IgD-negative memory B cell (primary cell): ENCODE data around the gene GJB1. TPM values are rescaled to one million over a fixed set of nuclear protein-coding genes. Genes with fewer than 3 reads are reported as not detected.

Source experiments
- H3K27ac Mint-ChIP-seq, 3 donors: one replicate each; pipeline ENCODE4 v1.8.0; 2020 to 2022; ENCODE audit warnings: mild to moderate bottlenecking in 3 of 3, mixed read lengths in 3 of 3, moderate library complexity in 1 of 3
- H3K27me3 Mint-ChIP-seq: one replicate; pipeline ENCODE4 v1.8.0; 2021; ENCODE audit warnings: mixed read lengths
- H3K36me3 Mint-ChIP-seq: one replicate; pipeline ENCODE4 v1.8.0; 2020; ENCODE audit warnings: mild to moderate bottlenecking, mixed read lengths
- H3K4me1 Mint-ChIP-seq, 3 donors: one replicate each; pipeline ENCODE4 v1.8.0; 2020 to 2022; ENCODE audit warnings: mixed read lengths in 3 of 3, mild to moderate bottlenecking in 1 of 3
- H3K4me3 Mint-ChIP-seq, 4 donors: one replicate each; pipeline ENCODE4 v1.8.0; 2020 to 2022; ENCODE audit warnings: mild to moderate bottlenecking in 4 of 4, mixed read lengths in 4 of 4, moderate library complexity in 3 of 4
- H3K9me3 Mint-ChIP-seq, 3 donors: one replicate each; pipeline ENCODE4 v1.8.0; 2020 to 2021; ENCODE audit warnings: mixed read lengths in 3 of 3, mild to moderate bottlenecking in 1 of 3
- polyA plus RNA-seq: library from polyadenylated mRNA; unstranded; fragments of 300-500 nt; fragmentation: Illumina TruSeq; gene quantifications from one replicate; pipeline ENCODE4 v1.2.3, GENCODE V29; 2021

The GJB1 gene
- polyA plus RNA-seq, 1 donor from 2014 or later: not detected

- H3K36me3 Mint-ChIP-seq: no peaks in the 10 kb centered on the region
- H3K27me3 Mint-ChIP-seq: peaks cover 5% of the 10 kb centered on the region
- no peak overlapping the region for H3K4me3 Mint-ChIP-seq
- peaks cover 0 to 4% (median 1%) of the 10 kb centered on the region in 3 donors for H3K4me1 Mint-ChIP-seq
- no peak overlapping the region for H3K27ac Mint-ChIP-seq
- H3K9me3 Mint-ChIP-seq: no peaks in the 10 kb centered on the region
These were observed 4.5 kb downstream of the GJB1 start for GRCh38 chrX:71227370-71228062.

- peaks cover 1% of the 10 kb centered on the region for H3K27me3 Mint-ChIP-seq
- H3K27ac Mint-ChIP-seq: no peak overlapping the region
- peaks cover 0 to 4% (median 1%) of the 10 kb centered on the region in 3 donors for H3K4me1 Mint-ChIP-seq
- H3K36me3 Mint-ChIP-seq: no peaks in the 10 kb centered on the region
- no peak overlapping the region for H3K4me3 Mint-ChIP-seq
- no peaks in the 10 kb centered on the region for H3K9me3 Mint-ChIP-seq
These were observed 5.1 kb downstream of the GJB1 start for GRCh38 chrX:71228063-71228642.

GRCh38 chrX:71235482-71235881 lies 12.5 kb downstream of the GJB1 start:
- H3K4me1 Mint-ChIP-seq: peaks cover 0 to 7% (median 4%) of the 10 kb centered on the region in 3 donors
- H3K27me3 Mint-ChIP-seq: peaks cover 2% of the 10 kb centered on the region
- no peak overlapping the region for H3K27ac Mint-ChIP-seq
- no peak overlapping the region for H3K4me3 Mint-ChIP-seq
- no peaks in the 10 kb centered on the region for H3K9me3 Mint-ChIP-seq
- peaks cover 3% of the 10 kb centered on the region for H3K36me3 Mint-ChIP-seq

DNA sequence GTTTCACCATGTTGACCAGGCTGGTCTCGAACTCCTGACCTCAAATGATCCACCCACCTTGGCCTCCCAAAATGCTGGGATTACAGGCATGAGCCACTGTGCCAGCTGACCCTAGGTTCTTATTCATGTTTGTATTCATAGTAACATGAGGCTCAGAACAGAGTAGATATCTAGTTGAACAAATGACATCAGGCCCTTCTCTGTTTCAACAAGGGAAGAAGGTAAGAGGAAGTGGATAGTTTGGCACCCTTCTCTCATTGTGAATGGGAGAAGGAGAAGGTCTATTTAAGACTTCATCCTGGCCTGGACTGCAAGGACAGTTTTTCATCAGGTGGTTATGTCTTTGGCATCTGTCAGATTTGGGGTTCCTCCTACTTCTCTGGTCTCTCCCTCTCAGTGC lies 13.8 kb downstream of the GJB1 start:
- Mint-ChIP-seq H3K9me3 (no peaks in the 10 kb centered on the region), H3K27me3 (peaks cover 2% of the 10 kb centered on the region), H3K27ac (no peak overlapping the region), H3K36me3 (peaks cover 3% of the 10 kb centered on the region), H3K4me1 (peaks cover 0 to 4% (median 3%) of the 10 kb centered on the region in 3 donors), H3K4me3 (no peak overlapping the region)

- H3K36me3 Mint-ChIP-seq: peaks cover 2% of the 10 kb centered on the region
- H3K27me3 Mint-ChIP-seq: peaks cover 2% of the 10 kb centered on the region
- no peak overlapping the region for H3K27ac Mint-ChIP-seq
- no peaks in the 10 kb centered on the region for H3K9me3 Mint-ChIP-seq
- H3K4me1 Mint-ChIP-seq: peaks cover 0 to 2% (median 2%) of the 10 kb centered on the region in 3 donors
- no peak overlapping the region for H3K4me3 Mint-ChIP-seq
These were observed 16.8 kb downstream of the GJB1 start for GRCh38 chrX:71239781-71240180.

- Mint-ChIP-seq H3K9me3 (no peaks in the 10 kb centered on the region), H3K36me3 (peaks cover 6% of the 10 kb centered on the region), H3K4me3 (no peak overlapping the region), H3K27me3 (peaks cover 2% of the 10 kb centered on the region), H3K4me1 (peaks cover 0 to 2% (median 0%) of the 10 kb centered on the region in 3 donors), H3K27ac (no peak overlapping the region)
These were observed 18.3 kb downstream of the GJB1 start for GRCh38 chrX:71241301-71241700.

DNA sequence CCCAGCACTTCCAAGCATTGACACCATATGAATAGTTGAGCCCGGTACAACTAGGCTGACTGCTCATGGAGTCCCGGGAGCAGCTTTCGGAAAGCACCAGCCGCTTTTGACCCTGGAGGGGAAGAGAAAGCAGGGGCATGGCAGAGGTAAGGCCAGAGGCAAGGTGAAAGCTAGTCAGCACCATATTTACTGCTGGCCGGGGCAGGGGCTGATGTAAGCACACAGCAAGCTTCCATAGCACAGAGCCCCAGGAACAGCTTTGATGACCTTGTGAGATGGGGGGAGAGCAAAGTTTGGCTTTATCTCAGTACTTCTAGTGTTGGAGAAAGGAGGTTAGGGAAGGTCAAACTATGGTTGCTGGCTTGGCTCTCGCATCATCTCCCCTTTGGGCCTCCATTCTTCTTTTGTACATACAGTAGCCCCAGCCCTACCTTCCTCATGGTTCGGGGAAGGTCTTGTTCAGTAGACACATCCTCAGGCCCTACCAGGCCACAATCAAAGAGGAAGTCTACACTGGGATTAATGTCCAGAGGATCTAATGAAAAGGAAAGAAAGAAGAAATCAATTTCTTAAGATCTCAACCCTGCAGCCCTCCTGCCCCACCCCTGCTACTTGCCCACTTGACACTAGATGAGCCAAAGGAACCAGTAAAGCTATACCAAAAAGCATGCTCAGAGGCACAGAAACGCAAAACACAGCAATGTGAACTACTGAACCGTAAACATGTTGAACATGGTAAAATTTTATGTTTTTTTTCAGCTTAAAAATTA lies 21.5 kb downstream of the GJB1 start:
- Mint-ChIP-seq H3K27me3 (no peaks in the 10 kb centered on the region), H3K36me3 (peaks cover 5% of the 10 kb centered on the region), H3K27ac (no peak overlapping the region), H3K4me3 (no peak overlapping the region), H3K9me3 (no peaks in the 10 kb centered on the region), H3K4me1 (no peaks in the 10 kb centered on the region)

DNA sequence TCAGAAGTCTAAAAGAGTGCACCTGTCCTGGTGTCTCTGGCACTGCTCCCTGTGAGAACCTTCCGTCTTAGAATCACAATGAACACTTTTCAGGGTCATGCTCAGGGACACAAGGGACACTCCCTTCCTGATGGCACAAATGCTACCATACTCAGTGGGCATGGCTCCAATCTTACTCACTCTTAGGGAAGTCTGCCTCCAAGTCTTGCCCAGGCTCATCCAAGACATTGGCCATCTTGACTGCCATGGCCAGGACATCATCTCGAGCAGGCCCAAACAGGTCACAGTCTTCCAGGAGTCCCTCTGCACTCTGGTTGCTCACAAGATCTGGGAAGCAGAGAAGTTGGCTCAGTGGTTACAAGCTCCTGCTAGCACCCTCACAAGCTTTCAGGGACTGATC lies 22.1 kb downstream of the GJB1 start:
- Mint-ChIP-seq H3K4me1 (no peaks in the 10 kb centered on the region), H3K27me3 (no peaks in the 10 kb centered on the region), H3K36me3 (peaks cover 5% of the 10 kb centered on the region), H3K9me3 (no peaks in the 10 kb centered on the region), H3K4me3 (no peak overlapping the region), H3K27ac (no peak overlapping the region)

GRCh38 chrX:71250841-71251240 lies 27.8 kb downstream of the GJB1 start:
- peaks cover 1 to 14% (median 4%) of the 10 kb centered on the region in 3 donors for H3K4me1 Mint-ChIP-seq
- H3K9me3 Mint-ChIP-seq: no peaks in the 10 kb centered on the region
- peaks cover 1% of the 10 kb centered on the region for H3K36me3 Mint-ChIP-seq
- no peaks in the 10 kb centered on the region for H3K27me3 Mint-ChIP-seq
- H3K27ac Mint-ChIP-seq: peak overlapping the region in 1 of 3 donors; percentile 50
- no peak overlapping the region for H3K4me3 Mint-ChIP-seq

DNA sequence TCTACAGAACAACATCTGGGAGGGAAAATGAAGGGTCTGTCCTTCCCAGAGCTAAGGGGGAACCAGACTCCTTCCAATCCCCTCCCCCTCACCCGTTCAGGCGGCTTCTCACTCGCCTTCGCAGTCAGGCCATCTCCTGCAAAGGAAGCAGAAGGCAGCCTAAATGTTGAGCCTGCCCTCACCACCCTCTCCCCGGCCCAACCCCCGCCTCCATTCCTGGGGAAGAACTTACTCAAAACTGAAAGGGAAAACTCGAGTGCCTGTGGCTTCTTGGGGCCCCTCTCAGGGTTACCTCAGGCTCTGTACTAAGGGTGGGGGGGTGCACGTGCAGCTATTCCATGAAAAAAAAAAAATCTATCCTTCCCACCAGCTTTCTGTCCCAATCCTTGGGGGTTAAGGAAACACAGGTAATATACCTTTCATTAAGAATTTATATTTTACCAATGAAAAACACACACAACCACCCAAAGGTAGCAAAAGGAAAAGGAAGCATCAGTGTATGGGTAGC lies 28.5 kb downstream of the GJB1 start:
- Mint-ChIP-seq H3K27me3 (no peaks in the 10 kb centered on the region), H3K4me3 (peak overlapping the region in 2 of 4 donors; percentile 50 to 80), H3K4me1 (peaks cover 1 to 16% (median 4%) of the 10 kb centered on the region in 3 donors), H3K27ac (no peak overlapping the region), H3K36me3 (peaks cover 1% of the 10 kb centered on the region), H3K9me3 (no peaks in the 10 kb centered on the region)

GRCh38 chrX:71252221-71252620 lies 29.2 kb downstream of the GJB1 start:
- Mint-ChIP-seq H3K9me3 (no peaks in the 10 kb centered on the region), H3K27ac (no peak overlapping the region), H3K27me3 (no peaks in the 10 kb centered on the region), H3K4me1 (peaks cover 1 to 16% (median 4%) of the 10 kb centered on the region in 3 donors), H3K36me3 (peaks cover 1% of the 10 kb centered on the region), H3K4me3 (peak overlapping the region in 2 of 4 donors; percentile 50 to 80)

DNA sequence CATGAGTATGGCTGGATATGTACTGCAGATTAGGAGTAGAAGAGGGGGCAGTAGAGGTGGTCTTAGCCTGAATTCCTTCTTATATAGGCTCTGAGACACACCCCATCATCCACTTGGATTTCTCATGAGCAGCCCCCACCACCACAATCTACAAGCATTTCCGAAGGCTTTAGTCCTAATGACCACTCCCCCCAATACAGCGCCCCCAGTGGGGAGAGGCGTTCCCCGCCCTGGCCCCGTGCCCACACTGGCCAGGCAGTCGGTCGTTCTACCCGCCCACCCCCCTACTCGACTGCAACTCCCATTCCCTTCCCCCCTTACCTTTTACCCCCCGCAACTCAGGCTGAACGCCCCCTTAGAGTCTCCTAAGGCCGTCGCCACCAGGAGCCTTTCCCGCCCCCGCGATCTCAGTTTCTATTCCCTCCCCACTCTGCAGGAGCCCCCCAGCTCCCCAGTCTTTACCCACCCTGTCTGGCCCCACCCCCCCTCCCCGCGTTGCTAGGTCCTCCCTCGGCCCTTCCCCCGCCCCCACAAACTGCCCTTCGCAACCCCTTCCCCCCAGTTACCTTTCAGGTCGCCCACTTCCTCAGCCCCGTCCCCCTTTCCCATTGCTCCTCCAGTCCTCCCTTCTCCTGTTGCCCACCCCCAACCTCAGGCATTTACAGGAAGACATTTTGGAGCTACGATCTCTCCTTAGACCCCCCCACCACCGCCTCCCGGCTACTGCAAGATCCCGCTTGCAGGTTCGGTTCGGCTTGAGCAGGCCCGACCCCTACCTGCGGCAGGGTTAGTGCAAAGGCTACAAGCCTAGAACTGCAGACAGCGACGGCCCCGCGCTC lies 30.4 kb downstream of the GJB1 start:
- H3K9me3 Mint-ChIP-seq: no peaks in the 10 kb centered on the region
- H3K27me3 Mint-ChIP-seq: no peaks in the 10 kb centered on the region
- H3K4me1 Mint-ChIP-seq: peaks cover 1 to 16% (median 4%) of the 10 kb centered on the region in 3 donors
- peak overlapping the region; percentile 91 to 98 (median 98) for H3K4me3 Mint-ChIP-seq
- H3K27ac Mint-ChIP-seq: peak overlapping the region; percentile 73 to 88 (median 78)
- peaks cover 1% of the 10 kb centered on the region for H3K36me3 Mint-ChIP-seq

- Mint-ChIP-seq H3K9me3 (no peaks in the 10 kb centered on the region), H3K27ac (peak within 1 kb of the TSS; percentile 73 to 93 (median 88)), H3K4me1 (peaks cover 1 to 16% (median 4%) of the 10 kb centered on the region in 3 donors), H3K36me3 (no peaks in the 10 kb centered on the region), H3K27me3 (no peaks in the 10 kb centered on the region), H3K4me3 (peak within 1 kb of the TSS; percentile 91 to 98 (median 98))
These were observed 31.3 kb downstream of the GJB1 start, which contains the start of gene ZMYM3 for GRCh38 chrX:71254092-71254963. ZMYM3 (minus strand) TSS chrX:71254140; CDS start chrX:71253255, 885 bp downstream.
